Left forelimb (tissue), 1 donor: ENCODE data around the gene POLG.

Experiments used
- DNase-seq: peaks from one replicate; pipeline ENCODE4 v3.0.0-alpha.2; 2018; ENCODE audit warnings: low spot score

The POLG gene

GRCh38 chr15:89370120-89370977 is 35.7 kb upstream of the POLG start:
- no peak for DNase-seq

GRCh38 chr15:89369341-89369947 is 34.8 kb upstream of the POLG start:
- DNase-seq: no peak

GRCh38 chr15:89368566-89369223 is 34.1 kb upstream of the POLG start:
- no peak for DNase-seq

DNA sequence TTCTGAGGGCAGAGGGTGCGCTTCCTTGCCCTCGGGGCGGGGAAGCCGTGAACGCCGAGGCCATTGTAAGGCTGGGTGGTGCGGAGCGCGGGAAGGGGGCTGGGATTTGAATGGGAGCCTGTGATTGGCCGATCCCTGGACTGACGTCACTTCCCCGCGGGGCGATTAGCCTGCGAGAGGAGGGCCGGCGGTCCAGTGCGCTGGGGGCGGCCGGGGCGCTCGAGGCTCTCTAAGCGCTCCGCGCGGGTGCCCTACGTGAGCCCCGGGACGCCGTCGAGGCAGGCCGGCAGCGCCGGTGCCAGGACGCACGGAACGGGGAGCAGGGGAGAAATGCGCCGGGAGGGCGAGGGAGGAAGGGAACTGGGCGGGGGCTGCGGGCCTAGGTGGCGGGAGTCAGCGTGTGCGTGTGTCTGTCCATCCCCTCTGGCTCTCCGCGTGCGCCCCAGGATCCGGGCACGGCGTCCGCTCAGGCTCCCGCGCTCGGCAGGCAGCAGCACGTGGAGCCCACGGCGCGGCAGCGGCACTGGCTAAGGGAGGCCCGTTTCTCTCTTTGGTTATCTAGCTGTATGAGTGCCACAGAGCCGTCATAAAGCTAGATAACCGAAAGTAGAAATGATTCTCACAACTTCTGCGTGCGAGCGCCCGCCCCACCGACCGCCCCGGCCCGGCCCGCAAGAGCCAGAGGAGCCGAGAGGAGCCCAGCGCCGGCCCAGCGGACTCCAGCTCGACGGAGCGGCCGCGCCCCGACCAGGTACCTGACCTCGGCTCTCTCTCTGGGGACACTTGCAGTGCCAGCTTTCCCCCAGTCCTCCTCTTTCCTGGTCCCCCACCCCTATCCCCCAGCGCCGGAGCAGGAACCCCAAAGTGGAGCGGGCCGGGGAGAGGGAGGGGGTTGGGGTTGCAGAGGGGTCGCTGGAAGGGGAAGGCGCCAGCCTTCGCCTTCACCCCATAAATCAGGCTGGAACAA is 33.1 kb upstream of the POLG start:
- DNase-seq: no peak

GRCh38 chr15:89366656-89367393 is 32.2 kb upstream of the POLG start:
- DNase-seq: no peak

GRCh38 chr15:89365462-89366065 is 30.9 kb upstream of the POLG start:
- no peak for DNase-seq

DNA sequence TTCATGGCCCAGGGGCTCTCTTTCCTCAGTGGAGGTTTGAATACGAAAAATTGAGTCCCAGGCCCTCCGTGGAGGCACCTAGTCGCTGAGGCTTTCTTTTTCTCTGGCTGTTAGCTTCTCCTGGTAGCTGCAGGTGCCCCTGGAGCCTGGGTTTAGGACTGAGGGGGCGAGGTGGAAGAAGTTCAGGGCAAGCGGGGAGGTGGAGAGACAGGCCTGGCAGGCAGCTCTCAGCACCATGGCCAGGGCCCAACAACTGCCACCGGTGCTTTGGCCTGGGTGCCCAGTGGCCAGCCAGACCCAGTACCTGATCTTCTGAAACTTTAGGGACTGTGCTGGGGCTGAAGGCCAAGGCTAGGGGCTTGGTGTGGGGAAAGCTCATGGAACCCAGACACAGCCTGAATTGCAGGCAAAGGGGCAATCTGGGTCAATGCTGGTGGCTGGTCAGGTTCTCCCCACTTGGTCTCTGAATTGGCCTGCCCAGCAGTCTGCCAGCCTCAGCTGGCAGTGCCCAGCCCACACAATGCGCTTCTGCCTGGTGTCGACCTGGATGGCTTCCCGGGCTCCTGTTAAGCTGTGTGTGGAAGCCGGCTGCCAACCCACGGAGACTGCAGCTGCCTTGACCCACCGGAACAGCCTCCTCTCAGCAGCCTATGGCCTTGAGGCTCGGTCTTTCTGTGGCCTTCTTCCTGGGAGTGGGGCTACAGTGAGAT is 30.3 kb upstream of the POLG start:
- DNase-seq: no peak

DNA sequence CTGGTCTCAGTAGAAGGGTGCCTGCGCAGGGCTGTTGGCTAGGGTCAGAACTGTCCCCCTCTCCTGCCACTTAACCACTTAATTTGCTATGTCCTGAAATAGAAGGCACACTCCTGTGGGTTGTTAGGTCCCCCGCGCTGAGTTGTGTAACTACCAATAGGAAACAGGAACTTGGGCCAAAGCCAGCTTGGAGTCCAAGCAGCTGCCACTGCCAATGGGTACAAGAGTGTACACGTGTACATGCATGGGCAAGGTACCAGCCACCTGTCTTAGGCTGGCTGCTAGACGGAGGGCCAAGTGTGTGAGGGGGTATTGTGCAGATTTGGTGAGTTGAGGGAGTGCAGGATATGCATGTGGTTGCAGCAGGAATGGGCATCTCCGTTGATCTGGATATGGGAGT is 29.7 kb upstream of the POLG start:
- no peak for DNase-seq

DNA sequence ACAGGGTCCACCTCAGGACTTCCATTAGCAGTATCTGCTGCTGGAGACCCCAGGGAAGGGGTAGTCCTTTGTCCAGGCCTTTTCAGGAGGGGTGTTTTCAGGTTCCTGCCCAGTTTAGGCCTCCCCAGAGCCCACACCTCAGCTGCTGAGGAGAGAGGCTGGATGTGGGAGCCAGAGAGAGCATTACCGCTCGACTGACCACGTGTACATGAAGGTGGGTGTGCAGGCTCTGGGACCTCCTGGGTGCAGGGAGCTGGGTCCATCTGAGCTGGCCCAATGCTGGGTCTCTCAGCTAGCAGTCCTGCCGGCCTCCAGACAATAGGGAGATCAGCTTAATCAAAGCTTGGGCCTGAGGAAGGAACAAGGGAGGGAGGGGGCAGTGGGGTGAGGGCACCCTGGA is 29.1 kb upstream of the POLG start:
- DNase-seq: no peak

DNA sequence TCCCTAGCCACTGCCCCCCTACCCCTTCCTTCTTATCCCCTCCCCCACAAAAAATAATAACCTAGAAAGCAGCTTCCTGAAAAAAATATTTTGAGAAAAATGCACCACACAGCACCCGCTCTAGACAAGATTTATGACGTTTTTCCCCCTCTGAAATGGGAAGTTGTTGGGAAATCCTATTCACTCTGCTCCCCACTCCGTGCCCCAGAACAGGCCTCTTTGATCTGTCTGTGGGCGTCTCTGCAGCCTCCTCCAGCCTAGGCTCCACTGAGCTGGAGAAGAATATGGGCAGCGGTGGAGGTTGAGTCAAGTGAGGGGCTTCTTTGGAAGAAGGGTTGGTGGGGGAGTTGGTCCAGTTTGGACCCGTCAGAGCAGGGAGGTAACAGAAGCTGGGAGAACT is 28.5 kb upstream of the POLG start:
- no peak for DNase-seq

- no peak for DNase-seq
Observed at GRCh38 chr15:89362203-89363101, 27.8 kb upstream of the POLG start.

DNA sequence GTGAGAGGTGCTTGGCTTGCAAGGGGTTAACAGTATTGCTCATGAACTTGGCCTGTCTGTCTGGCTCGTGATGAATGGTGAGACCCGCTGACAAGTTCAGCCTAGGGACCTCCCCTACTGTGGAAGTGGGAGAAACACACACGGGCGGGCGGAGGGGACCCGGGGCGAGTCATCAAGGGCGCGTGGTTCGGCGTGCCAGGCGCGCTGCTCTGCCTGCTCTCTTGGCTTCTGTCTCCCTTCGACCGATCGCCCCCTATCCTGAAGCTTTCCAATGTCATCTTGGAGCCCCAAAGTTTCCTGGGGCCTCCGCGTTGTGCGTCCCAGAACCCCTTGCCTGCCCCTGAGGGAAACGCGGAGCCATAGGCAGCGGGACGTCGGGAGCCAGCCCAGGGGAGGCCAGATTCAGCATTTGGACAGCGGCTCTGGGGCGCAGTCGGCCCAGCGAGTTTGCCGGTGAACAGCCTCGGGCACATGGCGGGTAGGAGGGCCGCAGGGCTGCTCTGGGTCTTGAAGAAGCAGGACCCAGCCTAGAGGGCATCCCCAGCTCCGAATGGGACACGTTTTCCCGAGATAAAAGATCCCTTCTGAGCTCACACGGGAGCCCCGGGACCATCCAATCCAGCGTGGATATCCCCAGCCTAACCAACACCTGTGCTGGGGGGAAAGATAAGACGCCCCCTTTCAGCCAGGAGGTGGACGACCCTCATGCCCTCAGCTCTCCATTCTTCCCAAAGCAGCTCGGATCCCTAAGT is 27.0 kb upstream of the POLG start:
- peak; percentile 85 for DNase-seq

- no peak for DNase-seq
Observed at GRCh38 chr15:89360294-89360971, 25.8 kb upstream of the POLG start.

- no peak for DNase-seq
Observed at GRCh38 chr15:89359471-89360293, 25.1 kb upstream of the POLG start.

DNA sequence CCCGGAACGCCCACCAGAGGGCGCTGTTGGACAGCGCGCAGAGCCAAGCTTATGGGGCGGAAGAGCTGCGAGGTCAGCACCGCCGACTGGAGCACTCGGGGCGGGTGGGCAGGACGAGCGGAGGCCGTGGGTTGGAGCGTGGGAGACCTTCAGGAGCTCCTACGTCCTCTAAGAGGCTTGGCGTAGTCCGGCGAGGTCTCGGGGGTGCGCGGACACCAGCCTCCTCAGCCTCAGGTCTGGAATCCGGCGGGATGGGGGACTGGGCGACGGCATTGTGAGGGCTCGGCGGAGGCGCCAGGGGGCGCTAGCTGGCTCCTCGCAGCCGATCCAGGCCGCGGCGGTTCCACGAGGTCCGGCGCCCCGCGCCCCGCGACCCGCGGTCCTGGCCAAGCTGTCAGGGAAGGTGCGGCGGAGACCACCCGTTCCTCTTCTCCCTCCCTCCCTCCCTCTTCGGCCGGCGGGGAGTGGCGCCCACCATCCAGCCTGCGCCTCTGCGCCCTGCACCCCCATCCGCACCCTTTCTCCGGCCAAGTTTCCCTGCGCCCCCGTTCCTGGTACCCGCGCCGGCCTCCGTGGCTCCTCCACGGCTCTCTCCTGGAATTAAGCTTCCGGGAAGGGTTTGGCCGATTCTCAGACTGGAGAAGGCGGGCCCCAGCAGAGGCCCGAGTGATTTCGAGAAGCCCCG is 24.3 kb upstream of the POLG start:
- DNase-seq: peak; percentile 89

DNA sequence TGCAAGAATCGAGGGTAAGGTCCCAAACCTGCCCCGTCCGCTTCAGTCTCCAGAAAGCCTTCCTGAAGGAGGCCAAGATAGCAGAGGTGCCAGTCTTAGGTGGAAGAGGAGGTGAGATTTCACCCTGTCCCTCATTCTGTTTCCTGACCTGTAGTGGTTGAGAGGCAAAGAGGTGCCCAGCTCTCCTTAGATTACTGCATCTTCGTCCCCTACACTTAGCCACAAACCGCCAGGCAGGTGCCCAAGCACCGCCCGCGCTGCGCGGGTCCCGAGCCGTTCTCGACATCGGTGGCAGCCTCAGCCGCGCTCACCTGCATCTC is 23.8 kb upstream of the POLG start:
- no peak for DNase-seq
